ENCODE data around the gene GDNF. TPM values are rescaled to one million over a fixed set of nuclear protein-coding genes. Genes with fewer than 3 reads are reported as not detected.

The GDNF gene
- total RNA-seq, 1 experiment from 2014 or later, result 9.4 TPM

DNA sequence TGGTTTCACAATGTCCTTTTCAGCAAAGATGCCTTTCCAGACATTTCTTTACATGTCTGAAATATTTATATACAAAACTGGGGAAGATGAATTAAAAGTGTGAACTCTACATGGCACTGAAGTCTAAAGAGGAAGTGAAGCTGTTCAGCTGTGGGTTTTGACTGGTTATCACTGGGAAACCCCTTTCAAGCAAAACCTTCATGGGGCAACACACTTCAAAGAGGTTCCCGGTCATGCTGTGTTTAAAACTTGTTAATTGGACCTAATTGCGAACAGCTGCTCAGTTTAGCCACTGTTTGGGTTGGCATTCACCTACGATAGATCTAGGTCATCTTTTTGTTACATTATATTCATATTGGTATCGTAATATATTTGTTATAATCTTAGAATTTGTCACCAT, 20.0 kb upstream of the GDNF start:
- Histone ChIP-seq H3K4me3 (no peak overlapping the region), H3K27me3 (no peaks in the 10 kb centered on the region), H3K27ac (no peak overlapping the region), H3K36me3 (no peaks in the 10 kb centered on the region), H3K4me1 (peaks cover 4% of the 10 kb centered on the region; the same call in 1 of the 2 replicates), H3K9me3 (replicated peaks) (no peaks in the 10 kb centered on the region; the same call in 1 of the 2 replicates)
- peak in 1 of 2 experiments; percentile 36 for DNase-seq

DNA sequence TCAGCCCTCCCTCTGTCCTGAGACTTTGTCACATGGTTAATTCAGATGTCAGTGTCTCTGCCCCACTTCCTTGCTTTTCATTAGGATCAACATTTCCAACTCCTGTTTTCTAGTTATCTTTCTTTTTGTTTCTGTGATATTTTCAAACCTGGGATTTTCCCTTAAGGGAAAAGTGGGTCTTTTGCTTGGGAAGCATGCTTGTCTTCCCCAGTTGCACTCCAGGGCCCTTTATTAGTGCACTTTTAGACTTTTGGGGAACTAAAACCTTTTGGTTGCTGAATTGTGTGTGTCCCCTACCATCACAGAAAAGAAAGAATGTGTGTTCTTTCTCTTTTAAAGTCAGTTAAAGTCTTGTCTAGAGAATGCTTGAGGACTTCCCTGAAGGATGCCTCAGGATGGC, 18.4 kb upstream of the GDNF start:
- H3K36me3 ChIP-seq, result no peaks in the 10 kb centered on the region
- no peak for DNase-seq
- no peak overlapping the region for H3K27ac ChIP-seq
- peaks cover 4% of the 10 kb centered on the region; the same call in 1 of the 2 replicates for H3K4me1 ChIP-seq
- H3K27me3 ChIP-seq, result no peaks in the 10 kb centered on the region
- H3K4me3 ChIP-seq, result no peak overlapping the region
- no peaks in the 10 kb centered on the region; the same call in 1 of the 2 replicates for H3K9me3 ChIP-seq (replicated peaks)

DNA sequence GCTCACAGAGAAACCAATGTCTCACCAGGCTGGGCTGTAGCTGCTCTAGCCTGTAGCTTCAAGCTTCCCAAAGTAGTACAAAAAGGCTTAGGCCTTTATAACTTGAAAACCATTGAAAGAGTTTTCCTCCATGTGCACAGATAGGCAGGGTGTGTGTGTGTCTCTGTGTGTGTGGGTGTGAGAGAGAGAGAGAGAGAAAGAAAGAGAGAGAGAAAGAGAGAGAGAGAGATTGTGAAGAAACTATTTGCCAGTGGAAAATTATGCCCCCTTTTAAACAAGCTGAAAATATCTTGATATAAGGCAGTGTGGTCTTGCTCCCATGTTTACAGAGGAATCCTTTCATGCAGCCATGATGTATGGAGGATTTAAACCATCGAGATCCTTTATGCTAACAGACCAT, 17.9 kb upstream of the GDNF start:
- H3K9me3 ChIP-seq (replicated peaks), result no peaks in the 10 kb centered on the region; the same call in 1 of the 2 replicates
- no peak for DNase-seq
- no peaks in the 10 kb centered on the region for H3K27me3 ChIP-seq
- H3K36me3 ChIP-seq, result no peaks in the 10 kb centered on the region
- H3K27ac ChIP-seq, result no peak overlapping the region
- peaks cover 4% of the 10 kb centered on the region; the same call in 1 of the 2 replicates for H3K4me1 ChIP-seq
- H3K4me3 ChIP-seq, result no peak overlapping the region

DNA sequence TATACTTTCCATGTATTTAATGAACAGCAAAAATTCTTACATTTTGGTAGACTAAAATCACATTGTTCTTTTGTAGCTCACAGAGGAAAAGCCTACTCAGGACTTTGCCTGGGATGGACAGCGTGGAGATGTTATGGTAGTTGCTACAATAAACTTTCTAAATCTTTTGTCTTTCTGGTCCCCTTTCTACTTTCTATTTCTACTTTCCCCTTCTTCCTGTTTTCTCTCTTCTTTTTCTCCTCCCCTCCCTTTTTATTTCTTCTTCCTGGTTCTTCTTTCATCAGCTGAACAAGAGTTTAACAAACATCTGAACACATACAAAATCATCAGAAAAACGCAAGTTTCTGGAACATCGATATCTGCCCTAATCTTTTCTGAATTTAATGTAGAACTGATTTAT, 15.6 kb upstream of the GDNF start:
- H3K9me3 ChIP-seq (replicated peaks), result no peaks in the 10 kb centered on the region; the same call in 1 of the 2 replicates

DNA sequence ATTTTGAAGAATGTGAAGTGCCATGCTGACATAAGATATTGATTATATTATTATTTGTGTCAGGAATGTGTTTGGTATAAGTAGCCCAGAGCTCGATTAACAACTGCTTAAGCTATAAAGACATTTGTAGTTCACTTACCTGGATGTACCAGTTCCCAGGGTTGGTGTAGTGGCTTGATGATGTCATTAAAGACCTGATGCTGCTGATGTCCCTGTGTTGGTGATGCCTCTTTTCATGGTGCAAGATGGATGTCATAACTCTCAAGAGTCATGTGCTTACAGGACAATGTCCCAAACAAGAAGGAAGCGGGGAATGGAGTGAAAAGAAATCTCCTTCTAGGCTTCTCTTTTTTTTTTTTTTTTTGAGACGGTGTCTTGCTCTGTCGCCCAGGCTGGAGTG, 11.5 kb upstream of the GDNF start:
- no peaks in the 10 kb centered on the region; the same call in 1 of the 2 replicates for H3K9me3 ChIP-seq (replicated peaks)
- H3K27ac ChIP-seq, result no peak overlapping the region
- no peak overlapping the region for H3K4me3 ChIP-seq
- DNase-seq, result no peak
- H3K4me1 ChIP-seq, result peaks cover 18% of the 10 kb centered on the region; the same call in 1 of the 2 replicates
- H3K27me3 ChIP-seq, result no peaks in the 10 kb centered on the region
- H3K36me3 ChIP-seq, result no peaks in the 10 kb centered on the region

More for the DNA sequence above, 15.6 kb upstream of the GDNF start:
- DNase-seq, result no peak
- Histone ChIP-seq H3K36me3 (no peaks in the 10 kb centered on the region), H3K27me3 (no peaks in the 10 kb centered on the region), H3K27ac (no peak overlapping the region), H3K4me1 (peaks cover 4% of the 10 kb centered on the region; the same call in 1 of the 2 replicates), H3K4me3 (no peak overlapping the region)

DNA sequence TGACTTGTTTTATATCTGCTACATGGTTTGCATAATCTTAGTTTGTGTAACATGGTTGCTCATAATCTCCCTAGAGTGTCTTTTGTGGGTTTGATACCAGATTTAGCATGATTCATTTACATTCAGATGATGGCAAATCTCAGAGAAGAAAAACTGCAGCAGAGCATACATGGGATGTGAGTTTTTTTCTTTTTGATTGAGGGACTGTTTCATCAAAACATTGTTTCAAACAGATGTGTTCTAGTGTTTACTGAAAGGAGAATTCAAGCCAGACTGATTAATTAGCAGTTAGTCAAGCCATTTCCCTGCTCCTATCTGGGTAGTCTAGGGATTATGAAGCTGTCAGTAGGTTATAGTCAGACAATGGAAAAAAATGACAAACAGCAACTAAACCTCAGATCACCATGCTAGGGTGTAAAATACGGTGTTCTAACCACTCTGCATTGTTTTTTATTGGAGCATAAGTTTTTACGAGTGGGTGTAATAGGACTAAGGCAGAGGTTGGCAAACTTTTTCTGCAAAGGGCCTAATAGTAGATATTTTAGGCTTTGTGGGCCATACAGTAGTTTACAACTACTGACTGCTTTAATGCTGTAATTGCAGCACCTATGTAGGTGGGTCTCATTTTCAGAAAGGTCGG, 10.5 kb upstream of the GDNF start:
- no peaks in the 10 kb centered on the region; the same call in 1 of the 2 replicates for H3K9me3 ChIP-seq (replicated peaks)
- no peak for DNase-seq
- H3K4me3 ChIP-seq, result no peak overlapping the region
- no peaks in the 10 kb centered on the region for H3K36me3 ChIP-seq
- no peak overlapping the region for H3K27ac ChIP-seq
- peaks cover 18% of the 10 kb centered on the region; the same call in 1 of the 2 replicates for H3K4me1 ChIP-seq
- no peaks in the 10 kb centered on the region for H3K27me3 ChIP-seq

GRCh38 chr5:37849641-37850040, 9.8 kb upstream of the GDNF start:
- no peak for DNase-seq
- no peaks in the 10 kb centered on the region; the same call in 1 of the 2 replicates for H3K9me3 ChIP-seq (replicated peaks)
- no peak overlapping the region for H3K27ac ChIP-seq

DNA sequence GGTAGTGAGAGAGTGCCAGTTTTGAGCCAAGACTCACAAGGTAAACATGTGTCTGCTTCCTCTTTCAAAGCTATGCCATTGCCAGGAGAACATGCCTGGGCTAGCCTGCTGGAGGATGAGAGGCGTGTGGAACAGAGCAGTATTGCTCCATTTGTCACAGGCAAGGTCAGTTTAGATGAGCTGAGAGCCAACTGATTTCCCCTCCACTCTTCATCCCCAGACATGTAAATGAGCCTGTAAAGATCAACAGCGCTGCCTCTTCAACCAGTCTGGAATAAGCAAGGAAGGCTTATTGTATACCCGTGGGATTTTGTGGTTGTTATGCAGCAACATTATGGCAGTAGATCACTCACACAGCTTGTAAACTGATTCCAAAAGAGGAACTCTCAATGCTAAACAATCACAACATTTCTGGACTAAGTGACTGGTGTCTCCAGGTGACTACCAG, 8.2 kb upstream of the GDNF start:
- H3K27me3 ChIP-seq, result no peaks in the 10 kb centered on the region
- no peaks in the 10 kb centered on the region for H3K36me3 ChIP-seq
- H3K4me1 ChIP-seq, result peaks cover 18% of the 10 kb centered on the region; the same call in 1 of the 2 replicates
- peak; percentile 66 to 73 for DNase-seq
- no peaks in the 10 kb centered on the region for H3K9me3 ChIP-seq (replicated peaks)
- H3K4me3 ChIP-seq, result no peak overlapping the region
- H3K27ac ChIP-seq, result no peak overlapping the region; the same call in 1 of the 2 replicates

More at GRCh38 chr5:37849641-37850040, 9.8 kb upstream of the GDNF start:
- Histone ChIP-seq H3K27me3 (no peaks in the 10 kb centered on the region), H3K4me3 (no peak overlapping the region), H3K4me1 (peaks cover 18% of the 10 kb centered on the region; the same call in 1 of the 2 replicates), H3K36me3 (no peaks in the 10 kb centered on the region)

DNA sequence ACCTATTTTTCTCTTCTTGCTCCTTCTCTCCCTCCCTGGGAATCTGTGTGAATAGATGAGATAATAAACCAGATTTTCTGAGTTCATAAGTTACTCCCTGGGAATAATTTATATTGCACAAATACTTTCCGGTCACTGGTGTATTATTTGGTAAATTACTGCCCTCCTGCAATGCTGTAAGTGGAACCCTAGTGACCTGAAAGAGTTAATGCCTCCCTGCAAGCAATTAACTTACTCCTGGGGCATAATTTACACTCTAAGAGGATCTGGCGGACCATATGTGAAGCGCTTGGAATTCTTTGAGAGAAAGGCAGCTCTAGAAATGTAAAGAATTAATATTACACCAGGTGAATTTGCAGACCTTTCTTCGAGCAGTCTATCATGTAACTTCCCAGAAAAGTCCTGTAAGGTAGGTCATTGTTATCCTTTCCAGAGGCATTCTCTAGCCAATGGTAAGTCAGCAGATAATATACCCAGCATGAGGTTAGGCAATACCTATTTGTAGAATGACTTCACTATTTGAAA, 7.0 kb upstream of the GDNF start:
- DNase-seq, result no peak
- H3K36me3 ChIP-seq, result no peaks in the 10 kb centered on the region
- H3K4me3 ChIP-seq, result no peak overlapping the region
- no peaks in the 10 kb centered on the region for H3K27me3 ChIP-seq
- no peak overlapping the region for H3K27ac ChIP-seq
- peaks cover 18% of the 10 kb centered on the region; the same call in 1 of the 2 replicates for H3K4me1 ChIP-seq
- no peaks in the 10 kb centered on the region for H3K9me3 ChIP-seq (replicated peaks)

DNA sequence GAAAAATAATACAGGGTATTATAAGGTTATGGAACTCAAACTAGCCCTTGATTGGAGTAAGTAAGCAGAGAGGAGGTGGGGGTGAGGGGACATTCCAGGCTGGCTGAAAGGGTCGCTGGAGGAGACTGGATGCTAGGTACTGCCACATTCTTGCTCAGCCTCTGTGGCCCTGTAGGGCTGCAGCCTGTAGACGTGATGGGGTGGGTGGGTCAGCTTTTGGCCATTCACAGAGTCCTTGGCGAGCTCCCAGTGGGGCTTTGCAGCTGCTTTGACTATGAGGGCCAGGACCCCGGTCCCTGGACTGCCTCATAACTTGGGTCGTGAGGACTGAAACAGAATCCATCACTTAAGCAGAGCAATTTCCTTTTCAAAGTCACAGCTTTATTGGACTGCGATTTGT, 4.2 kb upstream of the GDNF start:
- no peaks in the 10 kb centered on the region for H3K9me3 ChIP-seq (replicated peaks)
- peaks cover 23% of the 10 kb centered on the region for H3K4me1 ChIP-seq
- H3K27me3 ChIP-seq, result no peaks in the 10 kb centered on the region
- no peak overlapping the region for H3K27ac ChIP-seq
- no peaks in the 10 kb centered on the region for H3K36me3 ChIP-seq
- H3K4me3 ChIP-seq, result no peak overlapping the region
- DNase-seq, result peak in 1 of 2 experiments; percentile 30

GRCh38 chr5:37842048-37842447, 2.2 kb upstream of the GDNF start:
- Histone ChIP-seq H3K4me1 (peaks cover 9% of the 10 kb centered on the region), H3K36me3 (peaks cover 4% of the 10 kb centered on the region; the same call in 1 of the 2 replicates), H3K9me3 (replicated peaks) (no peaks in the 10 kb centered on the region), H3K27me3 (no peaks in the 10 kb centered on the region), H3K4me3 (no peak overlapping the region), H3K27ac (no peak overlapping the region)
- no peak for DNase-seq

- H3K9me3 ChIP-seq (replicated peaks), result no peaks in the 10 kb centered on the region
- peak overlapping the region; percentile 90 for H3K27ac ChIP-seq
- H3K4me3 ChIP-seq, result peak overlapping the region; percentile 82
- H3K36me3 ChIP-seq, result peaks cover 4% of the 10 kb centered on the region; the same call in 1 of the 2 replicates
- peaks cover 5% of the 10 kb centered on the region; the same call in 1 of the 2 replicates for H3K4me1 ChIP-seq
- H3K27me3 ChIP-seq, result no peaks in the 10 kb centered on the region
- DNase-seq, result no peak
These were observed 1.4 kb upstream of the GDNF start for GRCh38 chr5:37841203-37841602.

DNA sequence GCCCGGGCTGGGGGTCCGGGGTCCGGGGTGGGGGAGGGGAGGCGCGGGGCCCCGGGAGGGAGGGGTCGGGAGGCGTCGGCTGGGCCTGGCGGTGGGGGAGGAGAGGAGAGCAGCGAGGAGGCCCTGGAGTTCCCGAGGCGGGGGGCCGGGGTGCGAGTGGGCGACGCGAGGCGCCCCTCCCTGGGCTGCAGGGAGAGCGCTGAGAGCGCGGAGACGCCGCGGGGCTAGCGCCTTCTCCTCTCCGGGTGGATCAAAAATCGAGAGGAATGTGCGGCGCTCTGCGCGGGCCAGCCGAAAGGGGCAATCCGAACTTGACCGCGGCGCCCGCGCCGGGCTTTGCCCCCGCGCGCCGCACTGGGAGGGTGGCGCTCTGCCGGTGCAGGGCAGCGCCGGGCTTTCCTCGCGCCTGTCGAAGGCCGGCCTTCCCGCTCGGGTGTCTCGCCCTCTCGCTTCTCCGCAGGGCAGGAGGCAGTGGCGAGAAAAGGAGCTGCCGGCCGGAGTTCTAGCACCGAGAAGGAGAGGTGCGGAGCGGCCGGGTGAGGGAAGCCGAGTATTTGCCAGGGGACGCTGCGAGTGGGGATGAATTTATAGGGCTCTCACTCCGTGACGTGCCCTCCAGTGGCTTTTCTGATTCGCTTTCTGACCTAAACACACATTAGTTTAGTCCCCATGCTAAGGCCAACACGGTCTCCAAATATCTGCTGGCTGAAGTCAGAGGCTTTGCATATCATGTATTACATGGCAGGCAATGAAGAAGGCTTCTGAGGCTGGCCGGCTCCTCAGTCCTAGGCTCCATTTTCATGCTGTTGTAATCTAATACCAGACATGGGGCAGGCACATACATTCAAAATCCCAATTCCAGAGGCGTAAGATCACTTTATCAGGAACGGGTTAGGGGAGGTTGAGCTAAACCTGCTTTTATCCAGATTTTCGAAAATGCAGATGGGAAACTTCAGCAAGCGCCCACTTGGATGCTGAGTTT, 503 bp upstream of the GDNF start:
- Histone ChIP-seq H3K36me3 (peaks cover 12% of the 10 kb centered on the region), H3K27me3 (no peaks in the 10 kb centered on the region), H3K9me3 (replicated peaks) (no peaks in the 10 kb centered on the region), H3K4me3 (peak overlapping the region; percentile 82), H3K27ac (peak overlapping the region; percentile 90), H3K4me1 (peaks cover 5% of the 10 kb centered on the region; the same call in 1 of the 2 replicates)
- DNase-seq, result peak; percentile 85 to 90

GRCh38 chr5:37838933-37839341, 904 bp downstream of the GDNF start:
- H3K27ac ChIP-seq, result peak overlapping the region; percentile 90
- H3K27me3 ChIP-seq, result no peaks in the 10 kb centered on the region
- peaks cover 5% of the 10 kb centered on the region; the same call in 1 of the 2 replicates for H3K4me1 ChIP-seq
- H3K36me3 ChIP-seq, result peaks cover 17% of the 10 kb centered on the region
- H3K9me3 ChIP-seq (replicated peaks), result no peaks in the 10 kb centered on the region
- H3K4me3 ChIP-seq, result peak overlapping the region; percentile 82
- DNase-seq, result peak in 1 of 2 experiments; percentile 31

Measured in SJCRH30 (cell line).